Endothelial cell (in vitro differentiated cells): ENCODE measurements around the gene MAGI1. TPM values are rescaled to one million over a fixed set of nuclear protein-coding genes. Genes with fewer than 3 reads are reported as not detected.
"Not testable (repeated sequence)": the region's sequence is repeated elsewhere in the genome, so short reads cannot be mapped to it uniquely, and the experiment has no call there.

Experiments used
- DNase-seq: peaks from one replicate; pipeline ENCODE4 v3.0.0; 2021; ENCODE audit warnings: low spot score
- H3K27ac Mint-ChIP-seq: one replicate; pipeline ENCODE4 v1.8.0; 2021; ENCODE audit warnings: mixed read lengths, inconsistent platforms; ENCODE audit not compliant: unreplicated experiment
- H3K27me3 Mint-ChIP-seq: one replicate; pipeline ENCODE4 v1.8.0; 2021; ENCODE audit warnings: mild to moderate bottlenecking, moderate library complexity, mixed read lengths, inconsistent platforms; ENCODE audit not compliant: unreplicated experiment
- H3K36me3 Mint-ChIP-seq: one replicate; pipeline ENCODE4 v1.8.0; 2021; ENCODE audit warnings: mild to moderate bottlenecking, low read depth, mixed read lengths, inconsistent platforms; ENCODE audit not compliant: unreplicated experiment
- H3K4me1 Mint-ChIP-seq: one replicate; pipeline ENCODE4 v1.8.0; 2021; ENCODE audit warnings: mild to moderate bottlenecking, mixed read lengths, inconsistent platforms; ENCODE audit not compliant: unreplicated experiment
- H3K4me3 Mint-ChIP-seq: one replicate; pipeline ENCODE4 v1.8.0; 2021; ENCODE audit warnings: mild to moderate bottlenecking, mixed read lengths, inconsistent platforms; ENCODE audit not compliant: unreplicated experiment
- H3K9me3 Mint-ChIP-seq: one replicate; pipeline ENCODE4 v1.8.0; 2021; ENCODE audit warnings: mixed read lengths, inconsistent platforms; ENCODE audit not compliant: unreplicated experiment
- total RNA-seq: library from RNA; stranded (reverse); fragmentation: NEBNext Ultra II Directional; extraction: Animal tissue kit (Norgen Biotek cat#: 25700); gene quantifications from one replicate; pipeline ENCODE4 v1.2.1, GENCODE V29; 2021; ENCODE audit not compliant: unreplicated experiment
- TF ChIP-seq, protein P1 (sequence below): fragments of 200-600 bp; sonication (generic); IDR thresholded peaks from one replicate; pipeline ENCODE4 v1.5.0; 2021; ENCODE audit warnings: antibody characterized with exemption; ENCODE audit not compliant: unreplicated experiment

Gene MAGI1
- total RNA-seq, 1 donor from 2014 or later: 33.8 TPM

GRCh38 chr3:65861718-65862117 is 177.0 kb downstream of the MAGI1 start:
- H3K9me3 Mint-ChIP-seq: no peaks in the 10 kb centered on the region
- no peak overlapping the region for H3K4me3 Mint-ChIP-seq
- no peaks in the 10 kb centered on the region for H3K27me3 Mint-ChIP-seq
- TF ChIP-seq, protein P1, sequence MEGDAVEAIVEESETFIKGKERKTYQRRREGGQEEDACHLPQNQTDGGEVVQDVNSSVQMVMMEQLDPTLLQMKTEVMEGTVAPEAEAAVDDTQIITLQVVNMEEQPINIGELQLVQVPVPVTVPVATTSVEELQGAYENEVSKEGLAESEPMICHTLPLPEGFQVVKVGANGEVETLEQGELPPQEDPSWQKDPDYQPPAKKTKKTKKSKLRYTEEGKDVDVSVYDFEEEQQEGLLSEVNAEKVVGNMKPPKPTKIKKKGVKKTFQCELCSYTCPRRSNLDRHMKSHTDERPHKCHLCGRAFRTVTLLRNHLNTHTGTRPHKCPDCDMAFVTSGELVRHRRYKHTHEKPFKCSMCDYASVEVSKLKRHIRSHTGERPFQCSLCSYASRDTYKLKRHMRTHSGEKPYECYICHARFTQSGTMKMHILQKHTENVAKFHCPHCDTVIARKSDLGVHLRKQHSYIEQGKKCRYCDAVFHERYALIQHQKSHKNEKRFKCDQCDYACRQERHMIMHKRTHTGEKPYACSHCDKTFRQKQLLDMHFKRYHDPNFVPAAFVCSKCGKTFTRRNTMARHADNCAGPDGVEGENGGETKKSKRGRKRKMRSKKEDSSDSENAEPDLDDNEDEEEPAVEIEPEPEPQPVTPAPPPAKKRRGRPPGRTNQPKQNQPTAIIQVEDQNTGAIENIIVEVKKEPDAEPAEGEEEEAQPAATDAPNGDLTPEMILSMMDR: no peak
- no peak for DNase-seq
- no peaks in the 10 kb centered on the region for H3K36me3 Mint-ChIP-seq
- no peak overlapping the region for H3K27ac Mint-ChIP-seq
- H3K4me1 Mint-ChIP-seq: peaks cover 9% of the 10 kb centered on the region

- H3K36me3 Mint-ChIP-seq, H3K27me3 Mint-ChIP-seq, H3K27ac Mint-ChIP-seq, DNase-seq, H3K9me3 Mint-ChIP-seq, H3K4me3 Mint-ChIP-seq: not testable (repeated sequence)
- H3K4me1 Mint-ChIP-seq: peaks cover 21% of the 10 kb centered on the region
These were observed 179.1 kb downstream of the MAGI1 start for GRCh38 chr3:65859612-65860011.

GRCh38 chr3:65858749-65859148 is 180.0 kb downstream of the MAGI1 start:
- TF ChIP-seq, protein P1: no peak
- H3K27ac Mint-ChIP-seq: no peak overlapping the region
- no peak overlapping the region for H3K4me3 Mint-ChIP-seq
- peaks cover 25% of the 10 kb centered on the region for H3K4me1 Mint-ChIP-seq
- DNase-seq: no peak
- H3K9me3 Mint-ChIP-seq: no peaks in the 10 kb centered on the region
- peaks cover 2% of the 10 kb centered on the region for H3K27me3 Mint-ChIP-seq
- H3K36me3 Mint-ChIP-seq: no peaks in the 10 kb centered on the region

DNA sequence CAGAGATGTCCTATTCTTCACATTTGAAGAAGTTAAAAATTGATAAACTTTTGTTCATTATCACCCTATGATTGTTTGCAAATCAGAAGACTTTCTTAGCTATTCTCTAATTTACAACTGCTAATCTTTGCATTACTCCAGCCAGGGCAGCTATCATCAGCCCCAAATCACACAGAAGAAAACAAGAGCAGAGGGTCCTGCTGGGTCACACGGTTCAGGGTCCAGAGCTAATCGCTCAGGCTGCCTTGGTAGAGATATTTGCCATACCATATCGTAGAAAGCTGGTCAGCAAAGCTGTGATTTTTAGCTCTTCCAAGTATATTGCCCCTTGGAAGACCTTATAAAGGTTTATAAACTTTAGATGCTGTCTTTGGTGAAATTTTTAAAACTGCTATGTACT is 181.4 kb downstream of the MAGI1 start:
- DNase-seq: no peak
- peaks cover 2% of the 10 kb centered on the region for H3K27me3 Mint-ChIP-seq
- TF ChIP-seq, protein P1: no peak
- no peak overlapping the region for H3K4me3 Mint-ChIP-seq
- peaks cover 25% of the 10 kb centered on the region for H3K4me1 Mint-ChIP-seq
- no peaks in the 10 kb centered on the region for H3K9me3 Mint-ChIP-seq
- no peaks in the 10 kb centered on the region for H3K36me3 Mint-ChIP-seq
- H3K27ac Mint-ChIP-seq: no peak overlapping the region

- TF ChIP-seq, protein P1: no peak
- Mint-ChIP-seq H3K27ac (no peak overlapping the region), H3K4me1 (peaks cover 25% of the 10 kb centered on the region), H3K4me3 (no peak overlapping the region), H3K36me3 (no peaks in the 10 kb centered on the region), H3K27me3 (peaks cover 2% of the 10 kb centered on the region), H3K9me3 (no peaks in the 10 kb centered on the region)
- DNase-seq: no peak
These were observed 181.8 kb downstream of the MAGI1 start for GRCh38 chr3:65856907-65857306.
